ENCODE results near the gene RDH8. TPM values are rescaled to one million over a fixed set of nuclear protein-coding genes. Genes with fewer than 3 reads are reported as not detected.

The RDH8 gene
- total RNA-seq, 1 donor from 2014 or later, result not detected

DNA sequence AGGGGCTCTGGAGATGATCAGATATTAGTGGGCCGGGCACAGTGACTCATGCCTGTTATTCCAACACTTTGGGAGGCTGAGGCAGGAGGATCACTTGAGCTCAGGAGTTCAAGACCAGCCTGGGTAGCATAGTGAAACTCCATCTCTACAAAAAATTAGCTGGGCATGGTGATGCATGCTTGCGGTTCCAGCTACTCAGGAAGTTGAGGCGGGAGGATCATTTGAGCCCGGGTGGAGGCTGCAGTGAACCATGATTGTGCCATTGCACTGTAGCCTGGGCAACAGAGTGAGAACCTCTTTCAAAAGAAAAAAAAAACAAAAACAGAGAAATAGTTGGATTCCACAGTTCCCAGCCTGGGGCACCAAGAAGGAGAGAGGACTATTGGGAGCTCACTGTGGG, 54.9 kb downstream of the RDH8 start:
- no peak overlapping the region for H3K27ac Mint-ChIP-seq
- no peak overlapping the region for H3K4me3 Mint-ChIP-seq (ENCODE audit: low read depth)
- H3K27me3 Mint-ChIP-seq (ENCODE audit: low read depth), result peaks cover 2% of the 10 kb centered on the region
- H3K36me3 Mint-ChIP-seq (ENCODE audit: low read depth), result no peaks in the 10 kb centered on the region
- peaks cover 4% of the 10 kb centered on the region for H3K9me3 Mint-ChIP-seq
- intact Hi-C loops (cut with micrococcal nuclease), result no loop called here
- DNase-seq (ENCODE audit: low spot score), result no peak
- H3K4me1 Mint-ChIP-seq (ENCODE audit: low read depth), result peaks cover 6% of the 10 kb centered on the region

- Mint-ChIP-seq H3K27ac (no peak overlapping the region), H3K36me3 (ENCODE audit: low read depth) (no peaks in the 10 kb centered on the region), H3K4me3 (ENCODE audit: low read depth) (no peak overlapping the region), H3K9me3 (peaks cover 5% of the 10 kb centered on the region), H3K27me3 (ENCODE audit: low read depth) (peaks cover 1% of the 10 kb centered on the region), H3K4me1 (ENCODE audit: low read depth) (peaks cover 6% of the 10 kb centered on the region)
- intact Hi-C loops (cut with micrococcal nuclease), result no loop called here
- DNase-seq (ENCODE audit: low spot score), result no peak
Measured at GRCh38 chr19:10069046-10069445, 55.8 kb downstream of the RDH8 start.

- Mint-ChIP-seq H3K36me3 (ENCODE audit: low read depth) (no peaks in the 10 kb centered on the region), H3K27ac (no peak overlapping the region), H3K9me3 (peaks cover 5% of the 10 kb centered on the region), H3K27me3 (ENCODE audit: low read depth) (peaks cover 1% of the 10 kb centered on the region), H3K4me1 (ENCODE audit: low read depth) (peaks cover 6% of the 10 kb centered on the region), H3K4me3 (ENCODE audit: low read depth) (no peak overlapping the region)
- intact Hi-C loops (cut with micrococcal nuclease), result no loop called here
- no peak for DNase-seq (ENCODE audit: low spot score)
Measured at GRCh38 chr19:10070730-10071446, 57.6 kb downstream of the RDH8 start.

Other genes starting within 250 kb of the RDH8 start
- 3.2 and 3.7 TPM in 2 replicates for gene ZNF846, start 244.7 kb upstream of the RDH8 start, total RNA-seq
- 23.4 and 23.7 TPM in 2 replicates for gene FBXL12, start 194.4 kb upstream of the RDH8 start, total RNA-seq
- 331 and 335 TPM in 2 replicates for gene UBL5, start 185.6 kb upstream of the RDH8 start, total RNA-seq
- gene PIN1, start 178.2 kb upstream of the RDH8 start, total RNA-seq, result 84.3 and 87.3 TPM in 2 replicates
- 0.85 and 0.89 TPM in 2 replicates for gene OLFM2, start 77.0 kb upstream of the RDH8 start, total RNA-seq
- 0.80 and 0.87 TPM in 2 replicates for gene COL5A3, start 3.0 kb upstream of the RDH8 start, total RNA-seq
- gene SHFL, start 72.8 kb downstream of the RDH8 start, total RNA-seq, result 56.1 and 56.2 TPM in 2 replicates
- gene ANGPTL6, start 89.2 kb downstream of the RDH8 start, total RNA-seq, result 7.7 and 8.0 TPM in 2 replicates
- 160 and 162 TPM in 2 replicates for gene PPAN, start 92.9 kb downstream of the RDH8 start, total RNA-seq
- gene P2RY11, start 98.2 kb downstream of the RDH8 start, total RNA-seq, result 41.8 and 46.5 TPM in 2 replicates
- gene EIF3G, start 106.4 kb downstream of the RDH8 start, total RNA-seq, result 303 and 306 TPM in 2 replicates
- 367 and 370 TPM in 2 replicates for gene DNMT1, start 181.5 kb downstream of the RDH8 start, total RNA-seq
- gene S1PR2, start 217.8 kb downstream of the RDH8 start, total RNA-seq, result 10.1 and 10.8 TPM in 2 replicates
- 133 and 135 TPM in 2 replicates for gene MRPL4, start 238.7 kb downstream of the RDH8 start, total RNA-seq

Data from activated T-helper 2 cell treated with anti-CD3 and anti-CD28 coated beads, Interferon-gamma antibody, Interleukin-2, Interleukin-4, amounts not matched to agents 10 μg/mL and 5 μg/mL and 100 μg/mL, durations not matched to agents 14 hours and 24 hours and 36 hours (primary cell).